ENCODE results near the gene ZNF836.

The ZNF836 gene

GRCh38 chr19:52216401-52216800 is 45.0 kb upstream of the ZNF836 start:
- Histone ChIP-seq H2AFZ (ENCODE audit: low read length) (no peak overlapping the region), H3K18ac (ENCODE audit: low read length) (no peak overlapping the region), H4K8ac (ENCODE audit: low read depth, low read length) (peak overlapping the region; percentile 24), H3K4me2 (ENCODE audit: insufficient read depth, low read length, poor library complexity, severe bottlenecking) (no peak overlapping the region), H3K27ac (replicated peaks; ENCODE audit: low read length) (no peak overlapping the region), H3K23ac (ENCODE audit: low read depth, low read length, poor library complexity) (no peak overlapping the region), H3K36me3 (replicated peaks in 1 of 2; ENCODE audit: control insufficient read depth in 2 of 2, insufficient read depth in 2 of 2, low read length in 2 of 2) (peaks cover 74 to 100% of the 10 kb centered on the region in 2 donors), H3K4me1 (ENCODE audit: control insufficient read depth in 2 of 2, insufficient read depth in 1 of 2, low read depth in 1 of 2, low read length in 2 of 2) (no peaks in the 10 kb centered on the region), H3K9me3 (replicated peaks in 1 of 2; ENCODE audit: control insufficient read depth in 2 of 2, insufficient read depth in 1 of 2, low read depth in 1 of 2, low read length in 2 of 2) (peaks cover 0 to 2% of the 10 kb centered on the region in 2 donors), H2BK12ac (ENCODE audit: low read length) (no peak overlapping the region), H2AK5ac (ENCODE audit: low read depth, low read length) (no peak overlapping the region), H3K27me3 (ENCODE audit: control insufficient read depth in 3 of 3, insufficient read depth in 3 of 3, low read depth in 1 of 3, low read length in 3 of 3) (no peaks in the 10 kb centered on the region), H4K91ac (ENCODE audit: low read depth, low read length, poor library complexity) (no peak overlapping the region), H2BK5ac (ENCODE audit: low read length) (no peak overlapping the region), H2BK120ac (ENCODE audit: low read depth, low read length) (no peak overlapping the region), H3K14ac (ENCODE audit: low read length) (no peak overlapping the region), H3K4me3 (ENCODE audit: low read length in 2 of 2) (no peak overlapping the region), H3K9ac (ENCODE audit: low read depth, low read length, poor library complexity) (no peak overlapping the region), H3K79me1 (ENCODE audit: low read depth, low read length) (peaks cover 7% of the 10 kb centered on the region), H3K4ac (ENCODE audit: low read length) (no peak overlapping the region), H2BK15ac (ENCODE audit: low read length) (no peak overlapping the region)
- no CpG with 5 or more reads among the region's 3 CpGs for WGBS, 2 donors (ENCODE audit: extremely low coverage in 2 of 2, insufficient read length in 2 of 2, insufficient replicate concordance in 1 of 2)
- DNase-seq (ENCODE audit: low spot score): no peak

DNA sequence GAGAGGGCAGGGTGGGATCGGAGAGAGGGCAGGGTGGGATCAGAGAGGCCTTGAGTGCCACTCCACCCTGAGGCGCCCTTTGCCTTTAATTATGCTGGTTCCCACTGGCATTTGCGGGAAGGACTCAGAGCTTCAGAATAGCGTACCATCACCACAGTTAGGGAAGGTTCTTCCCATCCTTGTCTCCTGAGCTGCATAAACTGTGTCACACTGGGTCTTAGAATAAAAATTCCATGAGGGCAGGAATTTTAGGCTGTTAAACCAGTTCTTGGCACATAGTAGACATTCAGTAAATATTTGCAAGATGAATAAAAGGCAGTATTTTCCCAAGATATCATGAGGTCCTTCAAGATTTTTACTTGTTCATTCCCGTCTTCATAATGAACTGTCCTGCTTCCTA is 42.8 kb upstream of the ZNF836 start:
- Histone ChIP-seq H4K8ac (ENCODE audit: low read depth, low read length) (no peak overlapping the region), H3K4me2 (ENCODE audit: insufficient read depth, low read length, poor library complexity, severe bottlenecking) (no peak overlapping the region), H3K36me3 (replicated peaks in 1 of 2; ENCODE audit: control insufficient read depth in 2 of 2, insufficient read depth in 2 of 2, low read length in 2 of 2) (peaks cover 65 to 97% of the 10 kb centered on the region in 2 donors), H4K91ac (ENCODE audit: low read depth, low read length, poor library complexity) (no peak overlapping the region), H3K27me3 (ENCODE audit: control insufficient read depth in 3 of 3, insufficient read depth in 3 of 3, low read depth in 1 of 3, low read length in 3 of 3) (no peaks in the 10 kb centered on the region), H3K27ac (replicated peaks; ENCODE audit: low read length) (no peak overlapping the region), H3K4ac (ENCODE audit: low read length) (no peak overlapping the region), H3K14ac (ENCODE audit: low read length) (no peak overlapping the region), H2BK15ac (ENCODE audit: low read length) (no peak overlapping the region), H2BK120ac (ENCODE audit: low read depth, low read length) (no peak overlapping the region), H3K23ac (ENCODE audit: low read depth, low read length, poor library complexity) (no peak overlapping the region), H3K4me1 (ENCODE audit: control insufficient read depth in 2 of 2, insufficient read depth in 1 of 2, low read depth in 1 of 2, low read length in 2 of 2) (no peaks in the 10 kb centered on the region), H3K9ac (ENCODE audit: low read depth, low read length, poor library complexity) (no peak overlapping the region), H2BK12ac (ENCODE audit: low read length) (no peak overlapping the region), H3K18ac (ENCODE audit: low read length) (no peak overlapping the region), H2BK5ac (ENCODE audit: low read length) (no peak overlapping the region), H2AK5ac (ENCODE audit: low read depth, low read length) (no peak overlapping the region), H3K9me3 (replicated peaks in 1 of 2; ENCODE audit: control insufficient read depth in 2 of 2, insufficient read depth in 1 of 2, low read depth in 1 of 2, low read length in 2 of 2) (peaks cover 0 to 2% of the 10 kb centered on the region in 2 donors), H3K79me1 (ENCODE audit: low read depth, low read length) (peaks cover 7% of the 10 kb centered on the region), H3K4me3 (ENCODE audit: low read length in 2 of 2) (no peak overlapping the region), H2AFZ (ENCODE audit: low read length) (no peak overlapping the region)
- DNase-seq (ENCODE audit: low spot score): no peak
- WGBS, 2 donors (ENCODE audit: extremely low coverage in 2 of 2, insufficient read length in 2 of 2, insufficient replicate concordance in 1 of 2): no CpG with 5 or more reads among the region's 5 CpGs

GRCh38 chr19:52212572-52213255 is 41.3 kb upstream of the ZNF836 start:
- Histone ChIP-seq H4K91ac (ENCODE audit: low read depth, low read length, poor library complexity) (no peak overlapping the region), H3K27me3 (ENCODE audit: control insufficient read depth in 3 of 3, insufficient read depth in 3 of 3, low read depth in 1 of 3, low read length in 3 of 3) (no peaks in the 10 kb centered on the region), H3K23ac (ENCODE audit: low read depth, low read length, poor library complexity) (no peak overlapping the region), H3K9ac (ENCODE audit: low read depth, low read length, poor library complexity) (no peak overlapping the region), H3K9me3 (replicated peaks in 1 of 2; ENCODE audit: control insufficient read depth in 2 of 2, insufficient read depth in 1 of 2, low read depth in 1 of 2, low read length in 2 of 2) (peaks cover 0 to 2% of the 10 kb centered on the region in 2 donors), H2AFZ (ENCODE audit: low read length) (no peak overlapping the region), H3K79me1 (ENCODE audit: low read depth, low read length) (peaks cover 7% of the 10 kb centered on the region), H3K27ac (replicated peaks; ENCODE audit: low read length) (no peak overlapping the region), H2BK120ac (ENCODE audit: low read depth, low read length) (no peak overlapping the region), H3K4ac (ENCODE audit: low read length) (no peak overlapping the region), H3K4me1 (ENCODE audit: control insufficient read depth in 2 of 2, insufficient read depth in 1 of 2, low read depth in 1 of 2, low read length in 2 of 2) (no peaks in the 10 kb centered on the region), H2AK5ac (ENCODE audit: low read depth, low read length) (no peak overlapping the region), H2BK5ac (ENCODE audit: low read length) (no peak overlapping the region), H4K8ac (ENCODE audit: low read depth, low read length) (no peak overlapping the region), H2BK15ac (ENCODE audit: low read length) (no peak overlapping the region), H3K4me2 (ENCODE audit: insufficient read depth, low read length, poor library complexity, severe bottlenecking) (peak overlapping the region; percentile 0), H3K36me3 (replicated peaks in 1 of 2; ENCODE audit: control insufficient read depth in 2 of 2, insufficient read depth in 2 of 2, low read length in 2 of 2) (peaks cover 63 to 97% of the 10 kb centered on the region in 2 donors), H3K14ac (ENCODE audit: low read length) (peak overlapping the region; percentile 31), H3K4me3 (ENCODE audit: low read length in 2 of 2) (no peak overlapping the region), H2BK12ac (ENCODE audit: low read length) (no peak overlapping the region), H3K18ac (ENCODE audit: low read length) (no peak overlapping the region)
- WGBS, 2 donors (ENCODE audit: extremely low coverage in 2 of 2, insufficient read length in 2 of 2, insufficient replicate concordance in 1 of 2): no CpG with 5 or more reads among the region's 25 CpGs
- DNase-seq (ENCODE audit: low spot score): no peak

GRCh38 chr19:52211926-52212571 is 40.6 kb upstream of the ZNF836 start:
- Histone ChIP-seq H3K4me3 (ENCODE audit: low read length in 2 of 2) (no peak overlapping the region), H3K9ac (ENCODE audit: low read depth, low read length, poor library complexity) (no peak overlapping the region), H3K4ac (ENCODE audit: low read length) (no peak overlapping the region), H2BK15ac (ENCODE audit: low read length) (no peak overlapping the region), H2AK5ac (ENCODE audit: low read depth, low read length) (no peak overlapping the region), H2BK120ac (ENCODE audit: low read depth, low read length) (no peak overlapping the region), H3K27me3 (ENCODE audit: control insufficient read depth in 3 of 3, insufficient read depth in 3 of 3, low read depth in 1 of 3, low read length in 3 of 3) (no peaks in the 10 kb centered on the region), H3K23ac (ENCODE audit: low read depth, low read length, poor library complexity) (no peak overlapping the region), H3K36me3 (replicated peaks in 1 of 2; ENCODE audit: control insufficient read depth in 2 of 2, insufficient read depth in 2 of 2, low read length in 2 of 2) (peaks cover 64 to 97% of the 10 kb centered on the region in 2 donors), H3K14ac (ENCODE audit: low read length) (no peak overlapping the region), H2AFZ (ENCODE audit: low read length) (no peak overlapping the region), H3K18ac (ENCODE audit: low read length) (no peak overlapping the region), H3K4me1 (ENCODE audit: control insufficient read depth in 2 of 2, insufficient read depth in 1 of 2, low read depth in 1 of 2, low read length in 2 of 2) (no peaks in the 10 kb centered on the region), H4K91ac (ENCODE audit: low read depth, low read length, poor library complexity) (no peak overlapping the region), H3K79me1 (ENCODE audit: low read depth, low read length) (peaks cover 7% of the 10 kb centered on the region), H3K4me2 (ENCODE audit: insufficient read depth, low read length, poor library complexity, severe bottlenecking) (no peak overlapping the region), H2BK5ac (ENCODE audit: low read length) (no peak overlapping the region), H3K9me3 (replicated peaks in 1 of 2; ENCODE audit: control insufficient read depth in 2 of 2, insufficient read depth in 1 of 2, low read depth in 1 of 2, low read length in 2 of 2) (peaks cover 0 to 2% of the 10 kb centered on the region in 2 donors), H2BK12ac (ENCODE audit: low read length) (no peak overlapping the region), H4K8ac (ENCODE audit: low read depth, low read length) (no peak overlapping the region), H3K27ac (replicated peaks; ENCODE audit: low read length) (no peak overlapping the region)
- no CpG with 5 or more reads among the region's 11 CpGs for WGBS, 2 donors (ENCODE audit: extremely low coverage in 2 of 2, insufficient read length in 2 of 2, insufficient replicate concordance in 1 of 2)
- DNase-seq (ENCODE audit: low spot score): no peak

Measured in neuronal stem cell (in vitro differentiated cells).